ENCODE data around the gene AMN. TPM values are rescaled to one million over a fixed set of nuclear protein-coding genes. Genes with fewer than 3 reads are reported as not detected.

Gene AMN
- total and polyA plus RNA-seq, 8 donors: 1.3 to 781 (median 13.8) TPM

- Histone ChIP-seq H3K4me1 (no peaks in the 10 kb centered on the region), H3K36me3 (peaks cover 92 to 100% (median 100%) of the 10 kb centered on the region in 4 donors), H3K4me3 (no peak overlapping the region), H3K9me3 (no peaks in the 10 kb centered on the region), H3K27ac (no peak overlapping the region), H3K27me3 (no peaks in the 10 kb centered on the region)
- 90 to 94% (median 92%) methylated on average over 21 of the region's 21 CpGs for WGBS, 5 donors
- TF ChIP-seq CTCF (IDR thresholded peaks at IDR 0.05) (no peak), POLR2AphosphoS5 (IDR thresholded peaks at IDR 0.05) (no peak)
- DNase-seq: no peak
- intact Hi-C loops (cut with DNase I; ENCODE audit: low total_unique reads): no loop called here
Measured at GRCh38 chr14:102966681-102967505, 44.4 kb downstream of the AMN start.

- intact Hi-C loops (cut with DNase I; ENCODE audit: low total_unique reads): no loop called here
- WGBS, 5 donors: 91 to 94% (median 93%) methylated on average over 14 of the region's 14 CpGs
- Histone ChIP-seq H3K36me3 (peaks cover 90 to 100% (median 100%) of the 10 kb centered on the region in 4 donors), H3K27me3 (no peaks in the 10 kb centered on the region), H3K9me3 (no peaks in the 10 kb centered on the region), H3K4me1 (no peaks in the 10 kb centered on the region), H3K4me3 (no peak overlapping the region), H3K27ac (no peak overlapping the region)
- no peak for DNase-seq
- no peak for TF ChIP-seq EP300 (IDR thresholded peaks at IDR 0.05)
- TF ChIP-seq CTCF (IDR thresholded peaks at IDR 0.05): no peak
- TF ChIP-seq POLR2A (IDR thresholded peaks at IDR 0.05): no peak
- no peak for TF ChIP-seq POLR2AphosphoS5 (IDR thresholded peaks at IDR 0.05)
Measured at GRCh38 chr14:102967506-102967795, 45.0 kb downstream of the AMN start.

GRCh38 chr14:102968306-102968705, 45.8 kb downstream of the AMN start:
- intact Hi-C loops (cut with DNase I; ENCODE audit: low total_unique reads): no loop called here
- TF ChIP-seq CTCF (IDR thresholded peaks at IDR 0.05) (no peak), POLR2AphosphoS5 (IDR thresholded peaks at IDR 0.05) (no peak), EP300 (IDR thresholded peaks at IDR 0.05) (no peak), POLR2A (IDR thresholded peaks at IDR 0.05) (no peak)

GRCh38 chr14:102969060-102969791, 46.8 kb downstream of the AMN start:
- H3K36me3 ChIP-seq: peaks cover 87 to 100% (median 100%) of the 10 kb centered on the region in 4 donors
- intact Hi-C loops (cut with DNase I; ENCODE audit: low total_unique reads): no loop called here

More at GRCh38 chr14:102968306-102968705, 45.8 kb downstream of the AMN start:
- no peaks in the 10 kb centered on the region for H3K27me3 ChIP-seq
- no peak overlapping the region for H3K4me3 ChIP-seq
- no peaks in the 10 kb centered on the region for H3K9me3 ChIP-seq
- H3K36me3 ChIP-seq: peaks cover 87 to 100% (median 100%) of the 10 kb centered on the region in 4 donors
- H3K27ac ChIP-seq: no peak overlapping the region
- WGBS, 5 donors: 88 to 96% (median 95%) methylated on average over 13 of the region's 13 CpGs
- no peak for DNase-seq
- H3K4me1 ChIP-seq: no peaks in the 10 kb centered on the region

More at GRCh38 chr14:102969060-102969791, 46.8 kb downstream of the AMN start:
- Histone ChIP-seq H3K4me3 (no peak overlapping the region), H3K9me3 (no peaks in the 10 kb centered on the region), H3K27ac (no peak overlapping the region), H3K27me3 (no peaks in the 10 kb centered on the region), H3K4me1 (no peaks in the 10 kb centered on the region)
- DNase-seq: no peak
- WGBS, 5 donors: 94 to 97% (median 96%) methylated on average over 19 to 26 of the region's 26 CpGs
- no peak for TF ChIP-seq POLR2A (IDR thresholded peaks at IDR 0.05)
- no peak for TF ChIP-seq CTCF (IDR thresholded peaks at IDR 0.05)
- no peak for TF ChIP-seq EP300 (IDR thresholded peaks at IDR 0.05)
